GM12891 (cell line): ENCODE measurements around the gene EGFLAM.

ENCODE experiments used
- POLR2A ChIP-seq: IDR thresholded peaks from 2 replicates; pipeline ENCODE4 v1.6.1; 2011; ENCODE audit warnings: low read depth, low read length, control low read depth
- POLR2AphosphoS5 ChIP-seq: IDR thresholded peaks from 2 replicates; pipeline ENCODE4 v1.6.1; 2011; ENCODE audit warnings: low read depth, low read length, control low read depth
- SPI1 ChIP-seq: IDR thresholded peaks from 2 replicates; pipeline ENCODE4 v1.6.1; 2011; ENCODE audit warnings: low read depth, low read length, control low read depth
- TAF1 ChIP-seq: IDR thresholded peaks from 2 replicates; pipeline ENCODE4 v1.6.1; 2011; ENCODE audit warnings: low read depth, low read length, control low read depth

- TF ChIP-seq POLR2AphosphoS5: no peak
- no peak for TF ChIP-seq POLR2A
- TF ChIP-seq TAF1: no peak
- no peak for TF ChIP-seq SPI1
Measured at GRCh38 chr5:38466424-38467189, 208.2 kb downstream of the EGFLAM start.
